ENCODE results near the gene PI3.

Gene PI3

GRCh38 chr20:45181639-45182038, 6.9 kb downstream of the PI3 start:
- H3K4me3 ChIP-seq (ENCODE audit: low read depth, low read length): no peak overlapping the region
- in situ Hi-C loops (cut with HindIII; ENCODE audit: low sequenced_read_pairs): no loop called here
- no peak for TF ChIP-seq CTCF (IDR thresholded peaks at IDR 0.05; ENCODE audit: low read depth, low read length)
- peak; percentile 24 for DNase-seq (ENCODE audit: low read depth, low spot score)

GRCh38 chr20:45183084-45183483, 8.4 kb downstream of the PI3 start:
- H3K4me3 ChIP-seq (ENCODE audit: low read depth, low read length): no peak overlapping the region
- in situ Hi-C loops (cut with HindIII; ENCODE audit: low sequenced_read_pairs): no loop called here
- no peak for DNase-seq (ENCODE audit: low read depth, low spot score)
- TF ChIP-seq CTCF (IDR thresholded peaks at IDR 0.05; ENCODE audit: low read depth, low read length): no peak

DNA sequence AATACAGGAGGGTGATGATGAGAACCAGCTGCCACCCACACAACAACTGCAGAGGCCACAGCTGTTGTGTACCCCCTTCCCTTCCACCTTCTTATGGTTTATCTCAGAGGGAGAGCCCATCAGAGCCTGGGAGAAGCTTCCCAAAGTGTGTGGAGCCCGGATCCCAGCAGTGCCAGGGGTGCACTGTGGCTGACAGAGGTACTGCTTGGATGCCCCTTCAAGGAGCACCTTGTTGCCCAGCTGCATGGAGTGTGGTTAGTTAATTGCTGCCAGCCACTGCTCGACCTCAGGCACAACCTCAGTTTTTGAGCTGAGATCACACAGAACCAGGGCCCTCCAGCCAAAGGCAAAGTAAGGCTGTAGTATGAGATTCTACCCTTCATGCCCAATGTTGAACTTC, 13.0 kb downstream of the PI3 start:
- no peak overlapping the region for H3K4me3 ChIP-seq (ENCODE audit: low read depth, low read length)
- TF ChIP-seq CTCF (IDR thresholded peaks at IDR 0.05; ENCODE audit: low read depth, low read length): no peak
- DNase-seq (ENCODE audit: low read depth, low spot score): no peak
- in situ Hi-C loops (cut with HindIII; ENCODE audit: low sequenced_read_pairs): no loop called here

- in situ Hi-C loops (cut with HindIII; ENCODE audit: low sequenced_read_pairs): no loop called here
- TF ChIP-seq CTCF (IDR thresholded peaks at IDR 0.05; ENCODE audit: low read depth, low read length): no peak
- H3K4me3 ChIP-seq (ENCODE audit: low read depth, low read length): no peak overlapping the region
- DNase-seq (ENCODE audit: low read depth, low spot score): no peak
These were observed 14.4 kb downstream of the PI3 start for GRCh38 chr20:45189067-45189609.

DNA sequence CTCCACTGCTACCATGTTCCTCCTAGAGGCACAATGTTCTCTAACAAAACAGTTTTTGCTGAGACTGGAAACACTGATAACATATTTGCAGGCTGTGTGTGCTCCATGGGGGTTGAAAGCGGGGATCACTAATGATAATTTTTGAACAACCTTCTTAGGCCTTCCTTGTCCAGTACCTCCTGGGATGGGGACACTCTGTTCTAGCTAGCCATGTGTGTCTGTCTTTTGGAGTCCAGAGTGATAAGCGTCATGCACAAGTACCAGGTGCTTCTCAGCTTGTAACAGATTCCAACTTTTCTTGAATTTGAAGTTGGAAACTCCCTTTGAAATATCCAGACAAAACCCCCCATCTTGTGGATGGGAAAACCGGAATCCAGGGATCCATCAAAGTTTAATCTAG, 15.2 kb downstream of the PI3 start:
- no peak for TF ChIP-seq CTCF (IDR thresholded peaks at IDR 0.05; ENCODE audit: low read depth, low read length)
- DNase-seq (ENCODE audit: low read depth, low spot score): no peak
- in situ Hi-C loops (cut with HindIII; ENCODE audit: low sequenced_read_pairs): no loop called here
- H3K4me3 ChIP-seq (ENCODE audit: low read depth, low read length): no peak overlapping the region

DNA sequence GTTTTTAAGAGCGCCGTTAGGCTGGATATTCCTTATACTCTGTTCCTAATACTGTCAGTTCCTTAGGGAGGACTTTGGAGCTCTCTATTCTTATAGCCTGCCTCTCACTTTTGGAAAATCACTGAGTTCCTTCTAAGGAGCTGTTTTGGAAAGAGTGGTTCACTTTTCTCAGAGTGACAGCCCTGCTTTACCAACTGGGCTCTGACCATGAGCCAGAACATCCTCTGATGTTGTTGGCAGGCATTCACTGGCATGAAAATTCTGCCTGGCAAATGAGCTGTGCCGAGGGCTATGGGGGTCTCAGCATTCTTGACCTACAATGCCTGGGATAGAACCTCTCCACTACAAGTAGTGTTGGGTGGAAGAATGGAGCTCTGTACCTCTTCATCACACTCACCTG, 17.2 kb downstream of the PI3 start:
- no peak for DNase-seq (ENCODE audit: low read depth, low spot score)
- in situ Hi-C loops (cut with HindIII; ENCODE audit: low sequenced_read_pairs): no loop called here
- no peak overlapping the region for H3K4me3 ChIP-seq (ENCODE audit: low read depth, low read length)
- TF ChIP-seq CTCF (IDR thresholded peaks at IDR 0.05; ENCODE audit: low read depth, low read length): no peak

DNA sequence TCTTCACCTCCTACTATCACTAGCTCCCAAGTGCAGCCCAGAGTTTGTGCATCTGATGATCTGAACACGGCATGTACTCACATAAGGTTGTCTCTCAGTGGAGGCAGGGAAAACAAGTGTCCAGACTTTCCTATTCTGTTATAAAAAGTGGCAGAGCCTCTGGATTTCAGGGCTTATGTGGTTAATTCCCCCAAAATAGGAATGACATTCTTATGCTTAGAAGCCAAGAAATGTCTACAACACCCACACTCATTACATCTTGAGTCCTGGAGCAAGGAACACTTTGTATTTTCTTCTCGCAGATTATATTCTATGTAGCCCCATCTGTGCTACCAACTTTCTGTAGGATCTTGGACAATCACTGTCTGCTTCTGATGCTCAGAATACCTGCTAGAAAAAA, 18.6 kb downstream of the PI3 start:
- TF ChIP-seq CTCF (IDR thresholded peaks at IDR 0.05; ENCODE audit: low read depth, low read length): no peak
- H3K4me3 ChIP-seq (ENCODE audit: low read depth, low read length): no peak overlapping the region
- in situ Hi-C loops (cut with HindIII; ENCODE audit: low sequenced_read_pairs): no loop called here
- no peak for DNase-seq (ENCODE audit: low read depth, low spot score)

Measured in astrocyte of the spinal cord (primary cell).